Endothelial cell (in vitro differentiated cells): ENCODE data around the gene ECM2. TPM values are rescaled to one million over a fixed set of nuclear protein-coding genes. Genes with fewer than 3 reads are reported as not detected.

Source experiments
- DNase-seq: peaks from one replicate; pipeline ENCODE4 v3.0.0; 2021; ENCODE audit warnings: low spot score
- H3K27ac Mint-ChIP-seq: one replicate; pipeline ENCODE4 v1.8.0; 2021; ENCODE audit warnings: mixed read lengths, inconsistent platforms; ENCODE audit not compliant: unreplicated experiment
- H3K27me3 Mint-ChIP-seq: one replicate; pipeline ENCODE4 v1.8.0; 2021; ENCODE audit warnings: mild to moderate bottlenecking, moderate library complexity, mixed read lengths, inconsistent platforms; ENCODE audit not compliant: unreplicated experiment
- H3K36me3 Mint-ChIP-seq: one replicate; pipeline ENCODE4 v1.8.0; 2021; ENCODE audit warnings: mild to moderate bottlenecking, low read depth, mixed read lengths, inconsistent platforms; ENCODE audit not compliant: unreplicated experiment
- H3K4me1 Mint-ChIP-seq: one replicate; pipeline ENCODE4 v1.8.0; 2021; ENCODE audit warnings: mild to moderate bottlenecking, mixed read lengths, inconsistent platforms; ENCODE audit not compliant: unreplicated experiment
- H3K4me3 Mint-ChIP-seq: one replicate; pipeline ENCODE4 v1.8.0; 2021; ENCODE audit warnings: mild to moderate bottlenecking, mixed read lengths, inconsistent platforms; ENCODE audit not compliant: unreplicated experiment
- H3K9me3 Mint-ChIP-seq: one replicate; pipeline ENCODE4 v1.8.0; 2021; ENCODE audit warnings: mixed read lengths, inconsistent platforms; ENCODE audit not compliant: unreplicated experiment
- total RNA-seq: library from RNA; stranded (reverse); fragmentation: NEBNext Ultra II Directional; extraction: Animal tissue kit (Norgen Biotek cat#: 25700); gene quantifications from one replicate; pipeline ENCODE4 v1.2.1, GENCODE V29; 2021; ENCODE audit not compliant: unreplicated experiment
- TF ChIP-seq, protein P1 (sequence below): fragments of 200-600 bp; sonication (generic); IDR thresholded peaks from one replicate; pipeline ENCODE4 v1.5.0; 2021; ENCODE audit warnings: antibody characterized with exemption; ENCODE audit not compliant: unreplicated experiment

ECM2 gene
- total RNA-seq, 1 donor from 2014 or later, result not detected

DNA sequence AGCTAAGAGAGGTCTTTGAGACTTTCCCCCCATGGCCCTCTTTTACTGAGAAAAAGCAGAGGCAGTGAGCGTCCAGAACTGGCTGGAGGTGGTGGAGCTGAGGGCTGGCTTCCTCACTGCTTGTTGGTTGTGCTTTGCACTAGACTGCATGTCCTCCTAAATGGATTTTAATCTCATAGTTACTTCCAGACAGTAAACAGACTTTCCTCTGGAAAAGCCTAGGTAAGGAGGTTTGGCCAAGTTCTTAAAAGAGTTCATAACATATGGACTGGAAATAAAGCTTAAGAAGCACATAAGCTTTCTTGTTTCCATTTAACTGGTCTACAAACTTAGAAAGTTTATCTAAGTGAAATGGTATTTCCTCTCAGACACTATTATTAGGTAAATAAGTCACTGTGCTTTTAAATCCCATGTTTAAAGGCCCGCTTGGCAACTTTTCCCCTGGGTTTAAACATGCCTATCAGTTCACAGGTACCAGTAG lies 55.5 kb downstream of the ECM2 start:
- TF ChIP-seq, protein P1, sequence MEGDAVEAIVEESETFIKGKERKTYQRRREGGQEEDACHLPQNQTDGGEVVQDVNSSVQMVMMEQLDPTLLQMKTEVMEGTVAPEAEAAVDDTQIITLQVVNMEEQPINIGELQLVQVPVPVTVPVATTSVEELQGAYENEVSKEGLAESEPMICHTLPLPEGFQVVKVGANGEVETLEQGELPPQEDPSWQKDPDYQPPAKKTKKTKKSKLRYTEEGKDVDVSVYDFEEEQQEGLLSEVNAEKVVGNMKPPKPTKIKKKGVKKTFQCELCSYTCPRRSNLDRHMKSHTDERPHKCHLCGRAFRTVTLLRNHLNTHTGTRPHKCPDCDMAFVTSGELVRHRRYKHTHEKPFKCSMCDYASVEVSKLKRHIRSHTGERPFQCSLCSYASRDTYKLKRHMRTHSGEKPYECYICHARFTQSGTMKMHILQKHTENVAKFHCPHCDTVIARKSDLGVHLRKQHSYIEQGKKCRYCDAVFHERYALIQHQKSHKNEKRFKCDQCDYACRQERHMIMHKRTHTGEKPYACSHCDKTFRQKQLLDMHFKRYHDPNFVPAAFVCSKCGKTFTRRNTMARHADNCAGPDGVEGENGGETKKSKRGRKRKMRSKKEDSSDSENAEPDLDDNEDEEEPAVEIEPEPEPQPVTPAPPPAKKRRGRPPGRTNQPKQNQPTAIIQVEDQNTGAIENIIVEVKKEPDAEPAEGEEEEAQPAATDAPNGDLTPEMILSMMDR, result no peak
- no peaks in the 10 kb centered on the region for H3K36me3 Mint-ChIP-seq
- no peak overlapping the region for H3K4me3 Mint-ChIP-seq
- no peaks in the 10 kb centered on the region for H3K9me3 Mint-ChIP-seq
- no peak overlapping the region for H3K27ac Mint-ChIP-seq
- DNase-seq, result no peak
- H3K27me3 Mint-ChIP-seq, result no peaks in the 10 kb centered on the region
- peaks cover 7% of the 10 kb centered on the region for H3K4me1 Mint-ChIP-seq

DNA sequence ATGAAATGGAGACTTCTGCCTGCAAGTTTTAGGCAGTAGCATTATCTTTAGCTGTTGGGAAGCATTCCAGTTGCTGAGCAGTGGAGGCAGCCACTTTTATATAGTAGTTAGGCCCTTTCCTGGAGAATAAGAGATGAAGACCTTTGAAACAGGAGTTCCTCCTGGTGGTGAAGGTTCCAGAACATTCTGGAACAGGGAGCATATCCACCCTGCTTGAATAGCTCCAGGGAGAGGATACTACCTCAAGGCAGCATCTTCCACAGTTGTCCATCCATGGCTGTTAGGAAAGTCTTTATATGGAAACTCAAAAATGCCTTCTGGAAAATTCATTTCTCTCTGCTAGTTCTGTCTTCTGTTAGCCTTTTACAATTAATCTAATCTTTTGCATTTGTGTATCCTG lies 56.4 kb downstream of the ECM2 start:
- no peaks in the 10 kb centered on the region for H3K27me3 Mint-ChIP-seq

DNA sequence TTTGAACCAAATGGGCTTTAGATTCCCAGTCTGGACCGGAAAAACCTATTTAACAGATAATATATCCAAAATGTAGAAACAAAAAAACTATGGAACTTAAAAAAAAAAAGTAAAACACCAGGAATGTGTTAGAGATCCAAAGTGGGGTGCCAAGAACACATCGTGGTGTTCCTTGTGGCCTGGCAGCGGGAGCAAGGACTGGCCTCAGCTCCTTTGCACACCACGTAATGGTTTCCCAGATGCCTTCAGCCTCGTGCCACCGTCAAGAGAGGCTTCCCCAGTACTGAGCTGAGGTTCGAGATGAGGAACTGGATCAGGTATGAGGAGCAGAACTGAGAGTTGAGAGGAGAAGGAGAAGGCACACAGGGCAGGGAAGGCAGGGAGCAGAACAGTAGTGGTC lies 57.0 kb downstream of the ECM2 start:
- Mint-ChIP-seq H3K27me3 (no peaks in the 10 kb centered on the region), H3K36me3 (no peaks in the 10 kb centered on the region), H3K9me3 (no peaks in the 10 kb centered on the region), H3K4me3 (no peak overlapping the region), H3K4me1 (peaks cover 7% of the 10 kb centered on the region), H3K27ac (no peak overlapping the region)
- no peak for DNase-seq
- TF ChIP-seq, protein P1, result no peak

More for the DNA sequence above, 56.4 kb downstream of the ECM2 start:
- no peak overlapping the region for H3K4me3 Mint-ChIP-seq
- H3K27ac Mint-ChIP-seq, result no peak overlapping the region
- H3K36me3 Mint-ChIP-seq, result no peaks in the 10 kb centered on the region
- DNase-seq, result no peak
- TF ChIP-seq, protein P1, result no peak
- no peaks in the 10 kb centered on the region for H3K9me3 Mint-ChIP-seq
- peaks cover 7% of the 10 kb centered on the region for H3K4me1 Mint-ChIP-seq

DNA sequence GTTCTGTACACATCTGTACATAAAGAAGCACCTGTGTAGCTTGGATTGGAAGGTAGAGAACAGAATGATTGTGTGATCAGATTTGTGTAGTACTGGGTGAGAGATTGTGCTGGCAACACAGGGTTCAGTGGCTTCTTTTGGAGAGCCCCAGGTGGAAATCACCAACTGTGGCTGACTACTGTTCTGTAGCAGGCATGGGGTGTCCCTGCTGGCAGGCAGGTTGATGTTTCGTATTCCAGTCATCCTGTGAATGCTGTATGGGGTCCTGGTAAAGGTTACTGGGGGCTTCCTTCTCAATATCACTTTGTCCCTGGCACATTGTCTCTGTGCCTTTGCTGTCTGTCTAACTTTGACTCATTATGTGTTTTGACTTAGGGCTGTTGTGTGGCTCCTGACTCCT lies 58.8 kb downstream of the ECM2 start:
- Mint-ChIP-seq H3K36me3 (no peaks in the 10 kb centered on the region), H3K9me3 (no peaks in the 10 kb centered on the region), H3K27ac (no peak overlapping the region), H3K27me3 (no peaks in the 10 kb centered on the region), H3K4me3 (no peak overlapping the region), H3K4me1 (peaks cover 7% of the 10 kb centered on the region)
- DNase-seq, result no peak
- TF ChIP-seq, protein P1, result no peak

DNA sequence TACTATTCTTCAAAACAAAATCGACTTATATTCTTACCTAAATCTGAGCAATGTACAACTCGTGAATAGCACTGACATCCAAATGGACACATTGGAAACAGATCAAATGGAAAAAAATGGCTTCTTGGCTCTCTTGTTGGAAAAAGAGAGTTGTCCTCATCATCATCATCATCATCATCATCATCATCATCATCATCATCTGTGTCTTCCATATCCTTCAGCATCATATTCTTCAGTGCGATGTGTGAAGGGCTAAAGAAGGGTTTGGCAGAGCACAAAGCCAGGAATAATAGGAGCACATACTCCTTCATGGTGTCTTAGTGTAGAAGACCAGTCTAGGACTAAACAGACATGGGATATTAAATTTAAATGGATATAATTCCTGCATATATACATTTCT lies 61.2 kb downstream of the ECM2 start:
- no peak overlapping the region for H3K27ac Mint-ChIP-seq
- no peaks in the 10 kb centered on the region for H3K36me3 Mint-ChIP-seq
- TF ChIP-seq, protein P1, result no peak
- H3K9me3 Mint-ChIP-seq, result no peaks in the 10 kb centered on the region
- no peak for DNase-seq
- no peak overlapping the region for H3K4me3 Mint-ChIP-seq
- no peaks in the 10 kb centered on the region for H3K4me1 Mint-ChIP-seq
- H3K27me3 Mint-ChIP-seq, result no peaks in the 10 kb centered on the region
